ENCODE measurements around the gene TTLL5. TPM values are rescaled to one million over a fixed set of nuclear protein-coding genes. Genes with fewer than 3 reads are reported as not detected.

TTLL5 gene
- total and polyA plus RNA-seq, 10 of the 15 experiments (the other 5 are each of a cell fraction or from before 2014, with no cell fraction given): 3.2 to 25.9 (median 13.8) TPM

- Histone ChIP-seq H3K27me3 (replicated peaks in 1 of 2; ENCODE audit: control insufficient read depth in 2 of 2, insufficient read depth in 2 of 2, low read length in 1 of 2) (no peaks in the 10 kb centered on the region), H3K27ac (ENCODE audit: control insufficient read depth, insufficient read depth) (no peak overlapping the region), H2AFZ (ENCODE audit: control insufficient read depth, low read depth, low read length) (no peak overlapping the region), H3K4me3 (no peak overlapping the region), H3K9me3 (replicated peaks; ENCODE audit: control insufficient read depth, insufficient read depth, low read length) (no peaks in the 10 kb centered on the region), H3K79me2 (ENCODE audit: control insufficient read depth, insufficient read depth, low read length) (peaks cover 15% of the 10 kb centered on the region), H3K36me3 (ENCODE audit: control insufficient read depth in 2 of 2, insufficient read depth in 2 of 2, low read length in 1 of 2) (peaks cover 5 to 24% of the 10 kb centered on the region in 2 experiments), H4K20me1 (ENCODE audit: control insufficient read depth, insufficient read depth) (no peaks in the 10 kb centered on the region), H3K4me2 (ENCODE audit: control insufficient read depth, insufficient read depth) (no peak overlapping the region), H3K9ac (ENCODE audit: control insufficient read depth, insufficient read depth, low read length) (no peak overlapping the region), H3K4me1 (ENCODE audit: control insufficient read depth, insufficient read depth, low read length) (no peaks in the 10 kb centered on the region)
- intact Hi-C loops (cut with micrococcal nuclease; ENCODE audit: unreplicated experiment): loop anchor here (2.0 to 10.0 kb wide), 2 partner anchors 348 to 520 kb away; no protein-coding TSS in a partner anchor
- ChIA-PET CTCF (interaction anchor here (0.9 to 13.0 kb wide), 34 partner anchors 9 to 351 kb away, joined by 3 to 578 read pairs (median 6); partner anchors contain the start of genes BATF, FLVCR2 and TGFB3), POLR2A (interaction anchor here (1.6 to 1.9 kb wide), 4 partner anchors 77 to 134 kb away, joined by 3 to 12 read pairs (median 6); partner anchors contain the start of gene FLVCR2), SMC1A (ENCODE audit: uncharacterized antibody, unreplicated experiment) (interaction anchor here (0.6 to 12.4 kb wide), 20 partner anchors 8 to 201 kb away, joined by 3 to 375 read pairs (median 4); partner anchors contain the start of genes BATF and FLVCR2), RAD21 (ENCODE audit: unreplicated experiment) (interaction anchor here (0.6 to 13.7 kb wide), 18 partner anchors 8 to 353 kb away, joined by 3 to 320 read pairs (median 5); partner anchors contain the start of genes BATF and FLVCR2)
- in situ Hi-C loops (cut with MboI): loop anchor here (10.0 kb wide), 1 partner anchor 530 kb away; the partner anchor contains the start of gene NEK9
- FAIRE-seq (no peak), ATAC-seq (no peak), DNase-seq (ENCODE audit: low read depth, low spot score) (no peak)
- 0% methylated on average over 1 of the region's 1 CpG for WGBS (ENCODE audit: insufficient coverage, insufficient replicate concordance, low lambda C conversion rate, missing lambda C conversion rate)
- BruUV-seq (replicated peaks): no TSS peak
- TF ChIP-seq ZZZ3 (IDR thresholded peaks at IDR 0.05; ENCODE audit: control insufficient read depth, insufficient read length, low read depth) (no peak), MTA2 (IDR thresholded peaks at IDR 0.05; ENCODE audit: low read depth) (no peak), MEF2B (IDR thresholded peaks at IDR 0.05; ENCODE audit: partially characterized antibody, poor library complexity, severe bottlenecking) (no peak), KLF5 (IDR thresholded peaks at IDR 0.05; ENCODE audit: partially characterized antibody) (no peak), CREM (IDR thresholded peaks at IDR 0.05; ENCODE audit: low read depth) (no peak), WRNIP1 (IDR thresholded peaks at IDR 0.05; ENCODE audit: borderline replicate concordance, low read depth, low read length) (no peak), ZNF622 (IDR thresholded peaks at IDR 0.05) (no peak), RFX5 (IDR thresholded peaks at IDR 0.05; ENCODE audit: low read depth, low read length) (no peak), MEF2A (IDR thresholded peaks at IDR 0.05; ENCODE audit: insufficient read depth, low read depth, low read length) (no peak), HDAC2 (IDR thresholded peaks at IDR 0.05) (no peak)
- TF ChIP-seq, protein P1, sequence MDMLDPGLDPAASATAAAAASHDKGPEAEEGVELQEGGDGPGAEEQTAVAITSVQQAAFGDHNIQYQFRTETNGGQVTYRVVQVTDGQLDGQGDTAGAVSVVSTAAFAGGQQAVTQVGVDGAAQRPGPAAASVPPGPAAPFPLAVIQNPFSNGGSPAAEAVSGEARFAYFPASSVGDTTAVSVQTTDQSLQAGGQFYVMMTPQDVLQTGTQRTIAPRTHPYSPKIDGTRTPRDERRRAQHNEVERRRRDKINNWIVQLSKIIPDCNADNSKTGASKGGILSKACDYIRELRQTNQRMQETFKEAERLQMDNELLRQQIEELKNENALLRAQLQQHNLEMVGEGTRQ (IDR thresholded peaks at IDR 0.05; ENCODE audit: borderline replicate concordance, low read depth, low read length): no peak
- TF ChIP-seq, protein P2, sequence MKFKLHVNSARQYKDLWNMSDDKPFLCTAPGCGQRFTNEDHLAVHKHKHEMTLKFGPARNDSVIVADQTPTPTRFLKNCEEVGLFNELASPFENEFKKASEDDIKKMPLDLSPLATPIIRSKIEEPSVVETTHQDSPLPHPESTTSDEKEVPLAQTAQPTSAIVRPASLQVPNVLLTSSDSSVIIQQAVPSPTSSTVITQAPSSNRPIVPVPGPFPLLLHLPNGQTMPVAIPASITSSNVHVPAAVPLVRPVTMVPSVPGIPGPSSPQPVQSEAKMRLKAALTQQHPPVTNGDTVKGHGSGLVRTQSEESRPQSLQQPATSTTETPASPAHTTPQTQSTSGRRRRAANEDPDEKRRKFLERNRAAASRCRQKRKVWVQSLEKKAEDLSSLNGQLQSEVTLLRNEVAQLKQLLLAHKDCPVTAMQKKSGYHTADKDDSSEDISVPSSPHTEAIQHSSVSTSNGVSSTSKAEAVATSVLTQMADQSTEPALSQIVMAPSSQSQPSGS (IDR thresholded peaks at IDR 0.05; ENCODE audit: low read length): no peak
Measured at GRCh38 chr14:75655235-75655634, 5.8 kb upstream of the TTLL5 start.
